Fibroblast of mammary gland (primary cell): Measurements from ENCODE around the gene TAS1R2.

Source experiments
- DNase-seq: peaks from one replicate; pipeline ENCODE4 v3.0.0-alpha.2; 2010; ENCODE audit warnings: low read depth
- H3K4me3 ChIP-seq: 2 replicates; pipeline ENCODE4 v1.5.1; 2011; ENCODE audit warnings: low read depth, mild to moderate bottlenecking, low read length, moderate library complexity; ENCODE audit not compliant: control insufficient read depth
- CTCF ChIP-seq: conservative IDR thresholded peaks from 2 replicates; pipeline ENCODE4 v1.5.1; 2011; ENCODE audit warnings: low read depth, low read length, inconsistent platforms; ENCODE audit not compliant: control insufficient read depth, insufficient read depth

Gene TAS1R2

GRCh38 chr1:18808550-18808949 is 50.9 kb downstream of the TAS1R2 start:
- no peak for TF ChIP-seq CTCF
- no peak for DNase-seq
- no peak overlapping the region for H3K4me3 ChIP-seq

- no peak for DNase-seq
- no peak overlapping the region for H3K4me3 ChIP-seq
- no peak for TF ChIP-seq CTCF
Observed at GRCh38 chr1:18807334-18808063, 52.0 kb downstream of the TAS1R2 start.

GRCh38 chr1:18805925-18806849 is 53.3 kb downstream of the TAS1R2 start:
- no peak overlapping the region for H3K4me3 ChIP-seq
- no peak for TF ChIP-seq CTCF
- no peak for DNase-seq

- no peak for TF ChIP-seq CTCF
- DNase-seq, result no peak
Observed at GRCh38 chr1:18805150-18805879, 54.1 kb downstream of the TAS1R2 start.

GRCh38 chr1:18803851-18804250 is 55.6 kb downstream of the TAS1R2 start:
- no peak for TF ChIP-seq CTCF
- no peak for DNase-seq
- H3K4me3 ChIP-seq, result no peak overlapping the region

More at GRCh38 chr1:18805150-18805879, 54.1 kb downstream of the TAS1R2 start:
- H3K4me3 ChIP-seq, result no peak overlapping the region

- no peak for TF ChIP-seq CTCF
- DNase-seq, result no peak
- no peak overlapping the region for H3K4me3 ChIP-seq
Observed at GRCh38 chr1:18803151-18803791, 56.2 kb downstream of the TAS1R2 start.
